ENCODE results near the gene CYLD. TPM values are rescaled to one million over a fixed set of nuclear protein-coding genes. Genes with fewer than 3 reads are reported as not detected.

CYLD gene
- total and polyA plus RNA-seq, 2 donors (not counting 3 experiments of a cell fraction or from before 2014, with no cell fraction given), result 7.4 to 21.5 TPM

- H3K36me3 ChIP-seq (ENCODE audit: control insufficient read depth in 2 of 2, extremely low read depth in 1 of 2, insufficient read depth in 2 of 2, low read length in 2 of 2), result no peaks in the 10 kb centered on the region
- H3K4me1 ChIP-seq (ENCODE audit: control insufficient read depth, extremely low read depth, insufficient read depth, low read length), result no peaks in the 10 kb centered on the region
- BruUV-seq (replicated peaks), result no TSS peak
- POLR2A ChIA-PET, result no interaction called here
- no peak overlapping the region for H3K4me3 ChIP-seq (replicated peaks in 1 of 3; ENCODE audit: insufficient read depth in 1 of 3, low read depth in 1 of 3, low read length in 3 of 3)
- dilution Hi-C loops (cut with MboI; ENCODE audit: extremely low pct_ligation_motif_present, low sequenced_read_pairs), result no loop called here
- intact Hi-C loops (cut with micrococcal nuclease), result no loop called here
- no peak overlapping the region for H2AFZ ChIP-seq (ENCODE audit: low read depth, low read length)
- CTCF ChIA-PET, result interaction anchor here (1.1 to 1.5 kb wide), 2 partner anchors 52 to 89 kb away, joined by 3 to 4 read pairs; no protein-coding TSS in a partner anchor
- H3K4me2 ChIP-seq (ENCODE audit: insufficient read depth, low read length), result no peak overlapping the region
- no peaks in the 10 kb centered on the region for H3K79me2 ChIP-seq (ENCODE audit: control insufficient read depth, insufficient read depth, low read length)
- no peak for FAIRE-seq
- TF ChIP-seq GATA2 (IDR thresholded peaks at IDR 0.05; ENCODE audit: insufficient read depth, insufficient read length, low read depth, low read length), result no peak
- TF ChIP-seq POLR2A (IDR thresholded peaks at IDR 0.05; ENCODE audit: low read depth, low read length), result no peak
- no peak for TF ChIP-seq CTCF (IDR thresholded peaks at IDR 0.05; ENCODE audit: extremely low read depth in 1 of 2, insufficient read depth in 1 of 2, low read depth in 1 of 2, low read length in 2 of 2)
- no peak for TF ChIP-seq MAX (IDR thresholded peaks at IDR 0.05; ENCODE audit: insufficient read depth, insufficient read length)
- no peak for TF ChIP-seq JUN (IDR thresholded peaks at IDR 0.05; ENCODE audit: borderline replicate concordance, insufficient read depth, insufficient read length, low read depth)
- no peak for TF ChIP-seq MYC (IDR thresholded peaks at IDR 0.05; ENCODE audit: low read depth, low read length)
- no peak for TF ChIP-seq FOS (IDR thresholded peaks at IDR 0.05; ENCODE audit: borderline replicate concordance, insufficient read depth, low read length)
- no peak for TF ChIP-seq EZH2 (IDR thresholded peaks at IDR 0.05; ENCODE audit: borderline replicate concordance, low read depth, low read length, severe bottlenecking)
- TF ChIP-seq POLR2AphosphoS5 (IDR thresholded peaks at IDR 0.05; ENCODE audit: insufficient read depth, low read depth, low read length), result no peak
- H3K27ac ChIP-seq (ENCODE audit: insufficient read depth, low read depth, low read length), result no peak overlapping the region
- no peaks in the 10 kb centered on the region for H4K20me1 ChIP-seq (replicated peaks; ENCODE audit: control insufficient read depth, extremely low read depth, insufficient read depth, low read length)
- H3K27me3 ChIP-seq (ENCODE audit: control insufficient read depth in 2 of 2, insufficient read depth in 2 of 2, low read length in 2 of 2), result no peaks in the 10 kb centered on the region
- no peak overlapping the region for H3K9ac ChIP-seq (replicated peaks; ENCODE audit: extremely low read depth, insufficient read depth, low read length)
- no peak for DNase-seq (ENCODE audit: low read depth, low spot score)
- no peaks in the 10 kb centered on the region for H3K9me3 ChIP-seq (replicated peaks; ENCODE audit: control insufficient read depth, insufficient read depth, low read length)
- H3K9me1 ChIP-seq (replicated peaks; ENCODE audit: control insufficient read depth, extremely low read depth, insufficient read depth, low read length), result no peaks in the 10 kb centered on the region
Observed at GRCh38 chr16:50717091-50717490, 24.8 kb upstream of the CYLD start.

Measured in endothelial cell of umbilical vein (primary cell).